ENCODE data around the gene RBM28.

RBM28 gene

GRCh38 chr7:128257458-128257857, 86.2 kb downstream of the RBM28 start:
- DNase-seq = no peak

DNA sequence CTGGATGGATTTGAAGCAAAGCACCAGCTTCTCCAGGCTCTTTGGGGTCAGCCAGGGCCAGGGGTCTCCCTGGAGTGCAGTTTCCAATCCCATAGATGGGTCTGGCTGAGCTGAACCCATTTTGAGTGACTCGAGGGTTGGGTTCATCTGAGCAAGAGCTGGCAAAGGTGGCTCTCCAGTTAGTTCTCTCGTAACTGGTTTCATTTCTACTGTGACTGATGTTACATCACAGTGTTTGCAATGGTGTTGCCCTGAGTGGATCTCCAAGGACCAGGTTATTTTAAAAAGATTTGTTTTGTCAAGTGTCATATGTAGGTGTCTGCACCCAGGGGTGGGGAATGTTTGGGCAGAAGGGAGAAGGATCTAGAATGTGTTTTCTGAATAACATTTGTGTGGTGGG, 88.4 kb downstream of the RBM28 start:
- DNase-seq = no peak

- no peak for DNase-seq
These were observed 89.2 kb downstream of the RBM28 start for GRCh38 chr7:128254470-128254869.

DNA sequence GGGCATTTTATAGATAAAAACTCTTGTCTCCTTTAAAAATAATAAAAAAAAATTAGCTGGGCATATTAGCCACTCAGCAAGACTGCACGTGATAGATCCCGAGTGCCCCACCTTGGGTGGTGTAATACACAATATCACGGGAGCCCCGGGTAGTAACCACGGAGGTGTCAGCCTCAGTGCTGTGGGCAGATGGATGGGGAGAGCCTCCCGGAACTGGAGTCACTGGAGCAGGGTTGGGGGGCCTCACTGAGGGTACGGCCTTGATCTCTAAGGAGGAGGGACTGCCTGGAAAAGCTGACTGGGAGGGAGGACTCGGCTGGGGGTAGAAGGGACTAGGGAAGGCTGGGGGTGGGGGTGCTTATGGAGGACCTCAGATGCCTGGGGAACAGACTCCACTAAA, 90.0 kb downstream of the RBM28 start:
- DNase-seq = no peak

GRCh38 chr7:128251337-128251736, 92.4 kb downstream of the RBM28 start:
- no peak for DNase-seq

Data from cortex of kidney (tissue), 1 donor.